ENCODE measurements around the gene SDS.

SDS gene, protein sequence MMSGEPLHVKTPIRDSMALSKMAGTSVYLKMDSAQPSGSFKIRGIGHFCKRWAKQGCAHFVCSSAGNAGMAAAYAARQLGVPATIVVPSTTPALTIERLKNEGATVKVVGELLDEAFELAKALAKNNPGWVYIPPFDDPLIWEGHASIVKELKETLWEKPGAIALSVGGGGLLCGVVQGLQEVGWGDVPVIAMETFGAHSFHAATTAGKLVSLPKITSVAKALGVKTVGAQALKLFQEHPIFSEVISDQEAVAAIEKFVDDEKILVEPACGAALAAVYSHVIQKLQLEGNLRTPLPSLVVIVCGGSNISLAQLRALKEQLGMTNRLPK

DNA sequence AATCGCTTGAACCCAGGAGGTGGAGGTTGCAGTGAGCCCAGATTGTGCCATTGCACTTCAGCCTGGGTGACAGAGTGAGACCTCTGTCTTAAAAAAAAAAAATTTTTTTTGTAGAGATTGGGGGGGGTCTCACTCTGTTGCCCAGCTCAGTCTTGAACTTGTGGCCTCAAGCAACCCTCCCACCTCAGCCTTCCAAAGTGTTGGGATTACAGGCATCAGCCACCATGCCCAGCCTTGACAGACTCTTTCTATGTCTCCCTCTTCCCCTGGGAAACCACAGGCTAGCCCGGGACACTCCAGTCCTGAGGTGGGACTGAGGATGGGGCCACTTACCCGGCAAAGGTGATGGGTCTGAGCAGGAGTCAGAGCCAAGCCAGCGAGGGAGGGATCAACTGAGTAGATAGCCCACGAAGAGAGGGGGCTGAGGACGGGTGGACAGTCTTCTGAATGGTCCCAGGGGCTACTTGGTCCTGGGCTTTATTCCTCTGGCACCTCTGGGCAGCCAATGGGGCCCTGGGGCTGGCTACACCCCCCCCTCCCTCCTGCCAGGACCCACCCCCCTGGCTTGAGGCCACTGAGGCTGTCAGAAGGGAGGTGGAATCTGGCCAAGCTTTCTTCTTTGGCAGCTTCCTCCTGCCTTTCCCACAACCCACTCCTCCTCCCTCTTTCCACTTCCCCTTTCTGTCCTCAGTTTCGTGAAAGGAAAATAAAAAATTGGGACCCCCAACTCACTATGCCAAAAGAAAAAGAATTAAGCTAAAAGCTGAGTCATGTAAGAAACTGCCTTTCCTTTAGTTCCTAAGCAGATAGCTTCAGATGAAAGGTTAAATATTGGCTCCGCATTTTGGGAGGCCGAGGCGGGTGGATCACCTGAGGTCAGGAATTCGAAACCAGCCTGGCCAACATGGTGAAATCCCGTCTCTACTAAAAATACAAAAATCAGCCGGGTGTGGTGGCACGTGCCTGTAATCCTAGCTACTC, at the start of gene SDS:
SDS (minus strand) TSS at position 453 of the 981 bp plus-strand sequence. CDS start 4,179 bp downstream, outside the sequence.
- no peak for DNase-seq (ENCODE audit: low read depth in 2 of 2)

DNA sequence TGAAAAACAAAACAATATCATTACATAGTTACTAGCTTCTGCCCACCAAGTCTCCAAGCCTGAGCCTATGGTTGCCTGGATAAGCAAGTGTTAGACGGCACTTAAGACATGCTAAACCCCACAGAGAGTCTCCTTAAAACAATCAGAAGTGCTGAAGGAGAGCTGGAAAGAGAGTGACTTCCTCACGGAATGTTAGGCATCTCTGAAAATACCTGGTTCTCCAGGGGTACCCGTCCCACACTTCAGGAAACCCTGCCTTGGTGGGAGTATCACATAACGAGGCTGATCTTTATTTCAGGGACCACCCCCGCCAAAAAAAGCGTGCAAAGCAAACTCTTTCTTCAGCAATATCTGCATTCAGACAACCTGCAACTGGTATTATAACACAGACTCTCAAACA, 49.6 kb upstream of the SDS start:
- no peak for DNase-seq (ENCODE audit: low read depth in 2 of 2)

DNA sequence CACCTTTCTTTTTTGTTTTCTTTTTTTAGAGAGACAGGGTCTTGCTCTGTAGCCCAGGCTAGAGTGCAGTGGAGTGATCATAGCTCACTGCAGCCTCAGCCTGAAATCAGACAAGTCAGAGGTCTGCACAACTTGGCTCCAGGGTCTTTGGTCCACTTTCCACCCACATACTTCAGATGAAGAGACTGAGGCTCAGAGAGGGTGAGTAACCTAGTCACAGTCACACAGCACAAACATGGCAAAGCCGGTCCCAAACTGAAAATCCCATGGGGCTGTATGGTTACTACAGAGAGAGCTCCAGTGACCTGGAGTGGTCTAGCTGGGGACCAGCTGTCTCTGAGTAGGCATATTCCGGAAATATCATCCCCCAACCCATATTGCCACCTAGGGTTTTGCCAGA, 48.8 kb upstream of the SDS start:
- no peak for DNase-seq (ENCODE audit: low read depth in 2 of 2)

DNA sequence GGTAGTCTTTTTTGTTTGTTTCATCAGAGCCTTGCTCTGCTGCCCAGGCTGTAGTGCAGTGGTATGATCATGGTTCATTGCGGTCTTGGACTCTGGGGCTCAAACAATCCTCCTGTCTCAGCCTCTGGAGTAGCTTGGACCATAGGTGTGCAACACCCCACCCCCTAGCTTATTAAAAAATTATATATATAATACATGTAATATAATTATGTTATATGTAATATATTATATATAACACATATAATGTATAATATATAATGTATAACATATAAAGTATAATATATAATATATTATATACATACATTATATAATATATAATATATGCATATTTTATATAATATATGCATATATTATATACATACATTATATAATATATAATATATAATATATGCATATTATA, 46.2 kb upstream of the SDS start:
- no peak for DNase-seq (ENCODE audit: low read depth in 2 of 2)

DNA sequence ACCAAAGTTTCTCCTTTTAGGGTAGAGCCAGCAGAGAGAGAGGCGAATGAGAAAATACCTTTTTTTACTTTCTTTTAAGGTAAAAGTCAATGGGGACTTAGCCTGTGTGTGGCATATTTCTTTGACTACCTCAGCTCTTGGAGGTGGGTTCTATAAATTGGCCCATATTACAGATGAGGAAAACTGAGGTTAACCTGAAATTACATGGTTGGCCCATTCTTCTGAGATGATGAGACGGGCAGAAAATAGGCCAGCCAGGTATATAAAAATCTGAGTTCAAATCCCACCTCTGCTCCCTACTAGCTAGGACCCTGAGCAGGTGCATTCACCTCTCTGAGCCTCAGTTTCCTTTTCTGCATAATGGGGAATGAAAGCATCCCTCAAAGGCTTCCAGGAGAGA, 45.6 kb upstream of the SDS start:
- no peak for DNase-seq (ENCODE audit: low read depth in 2 of 2)

DNA sequence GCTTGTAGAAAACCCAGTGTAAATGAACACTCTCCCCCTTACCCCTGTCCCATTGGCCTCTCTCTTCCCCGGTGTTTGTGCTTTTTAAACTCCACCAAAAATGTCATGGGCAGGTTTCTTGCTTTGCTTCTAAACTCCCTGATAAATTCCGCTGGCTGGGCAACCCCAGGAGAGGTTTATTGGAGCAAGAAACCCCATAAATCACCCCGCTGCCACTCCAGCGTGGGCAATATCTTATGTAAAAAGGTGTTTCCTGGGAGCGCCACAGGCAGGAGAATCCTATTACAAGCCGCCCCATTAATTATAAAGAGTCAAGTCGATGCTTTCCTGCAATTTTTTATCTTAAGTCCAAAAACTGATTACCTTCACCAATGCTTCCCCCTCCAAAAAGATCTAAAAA, 45.2 kb upstream of the SDS start:
- no peak for DNase-seq (ENCODE audit: low read depth in 2 of 2)

DNA sequence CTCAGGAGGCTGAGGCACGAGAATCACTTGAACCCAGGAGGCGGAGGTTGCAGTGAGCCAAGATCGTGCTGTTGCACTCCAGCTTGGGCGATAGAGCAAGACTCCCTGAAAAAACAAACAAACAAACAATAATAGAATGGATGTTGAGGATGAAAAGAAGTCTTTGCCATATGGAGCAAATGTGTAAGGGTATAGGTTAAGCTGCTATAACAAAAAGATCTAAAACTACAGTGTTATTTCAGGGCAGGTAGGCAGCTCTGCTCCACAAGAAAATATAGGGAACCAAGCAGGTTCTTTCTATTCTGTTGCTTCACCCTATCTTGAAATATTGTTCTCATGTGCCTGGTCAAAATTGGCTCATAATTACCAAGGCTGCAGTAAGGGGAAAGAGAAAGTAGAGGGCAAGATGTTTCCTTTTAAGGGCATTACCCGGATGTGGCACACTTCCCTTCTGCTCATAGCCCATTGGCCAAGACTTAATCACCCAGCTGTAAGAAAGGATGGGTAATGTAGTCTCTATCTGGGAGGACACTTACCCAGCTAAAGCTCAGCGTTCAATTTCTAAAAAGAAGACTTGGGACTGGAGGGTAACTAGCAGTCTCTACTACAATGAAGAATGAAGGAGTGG, 42.0 kb upstream of the SDS start:
- no peak for DNase-seq (ENCODE audit: low read depth in 2 of 2)

DNA sequence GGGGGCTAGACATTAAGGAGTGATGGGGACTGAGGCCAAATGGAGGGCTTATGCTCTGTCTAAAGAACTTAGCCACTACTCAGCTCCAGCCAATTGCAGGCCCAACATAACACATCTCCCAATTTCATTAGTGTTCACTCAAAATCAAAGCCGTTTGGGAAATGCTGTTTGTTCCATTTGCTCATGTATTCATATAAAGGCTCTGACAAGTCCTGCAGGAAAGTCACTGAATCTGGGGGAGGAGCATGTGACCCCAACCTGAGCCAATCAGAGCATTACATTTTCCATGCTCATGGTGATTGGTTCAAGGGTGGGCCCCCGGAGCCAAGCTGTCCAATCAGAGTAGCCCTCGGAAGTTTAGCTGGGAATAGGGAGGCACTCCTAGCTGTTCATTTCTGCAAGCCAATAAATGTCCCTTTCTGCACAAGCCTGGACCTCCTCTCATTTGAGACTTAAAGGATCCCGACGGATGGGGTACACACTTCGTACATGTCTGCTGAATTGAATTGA, 39.4 kb upstream of the SDS start:
- DNase-seq (ENCODE audit: low read depth in 2 of 2), result no peak

DNA sequence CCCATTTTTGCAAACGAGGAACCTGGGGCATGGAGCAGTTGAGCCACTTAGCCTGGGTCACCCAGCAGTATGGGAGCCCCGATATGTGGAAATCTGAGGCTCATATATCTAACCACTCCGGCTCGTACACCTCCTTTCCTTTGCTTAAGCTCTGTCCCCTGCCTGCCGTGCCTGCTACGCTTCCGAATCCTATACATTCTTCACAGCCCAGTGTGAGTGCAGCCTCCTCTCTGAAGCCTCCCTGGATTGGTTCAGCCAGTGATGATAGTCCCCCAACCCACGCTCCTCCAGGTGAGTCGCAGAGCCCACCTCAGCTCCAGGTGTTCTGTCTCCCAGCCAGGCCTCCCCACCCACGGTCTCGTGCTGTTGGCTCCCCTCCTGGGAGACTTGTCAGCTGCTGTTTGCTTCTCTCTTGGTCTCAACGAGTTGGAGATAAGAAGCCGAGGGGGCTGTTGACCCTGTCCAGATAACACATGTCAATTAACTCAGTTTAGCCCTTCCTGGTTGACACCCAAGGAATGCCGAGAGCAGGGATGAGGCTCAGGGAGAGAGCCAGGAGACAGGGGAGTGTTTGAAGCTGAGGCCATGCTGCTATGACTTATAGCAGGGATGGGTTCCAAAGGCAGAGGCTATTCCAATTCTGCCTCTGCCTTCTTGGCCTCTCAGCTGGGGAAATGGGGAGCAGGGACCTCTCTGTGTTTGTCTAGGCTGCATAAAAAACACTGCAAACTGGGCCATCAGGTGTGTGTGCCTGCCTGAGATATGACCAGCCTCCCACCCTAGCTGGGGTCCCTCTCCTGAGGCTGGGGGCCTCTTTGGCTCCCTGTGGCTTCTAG, 37.5 kb upstream of the SDS start:
- no peak for DNase-seq (ENCODE audit: low read depth in 2 of 2)

DNA sequence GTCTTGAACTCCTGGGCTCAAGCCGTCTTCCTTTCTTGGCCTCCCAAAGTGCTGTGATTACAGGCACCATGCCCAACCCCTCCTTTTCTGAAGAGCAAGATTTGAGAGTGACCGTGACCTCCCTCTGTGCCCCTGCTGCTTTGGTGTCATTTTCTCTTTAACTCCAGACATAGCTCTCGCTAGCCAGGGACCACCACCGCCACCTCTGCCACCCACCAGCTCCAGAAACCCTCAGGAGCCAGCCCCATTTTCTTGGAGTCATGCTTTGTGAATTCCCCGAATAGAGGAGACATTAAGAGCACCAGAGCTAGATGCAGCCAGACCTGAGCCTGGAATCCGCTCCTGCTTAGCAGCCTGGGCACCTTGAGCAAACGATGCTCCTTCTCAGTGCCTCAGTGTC, 36.6 kb upstream of the SDS start:
- no peak for DNase-seq (ENCODE audit: low read depth in 2 of 2)

DNA sequence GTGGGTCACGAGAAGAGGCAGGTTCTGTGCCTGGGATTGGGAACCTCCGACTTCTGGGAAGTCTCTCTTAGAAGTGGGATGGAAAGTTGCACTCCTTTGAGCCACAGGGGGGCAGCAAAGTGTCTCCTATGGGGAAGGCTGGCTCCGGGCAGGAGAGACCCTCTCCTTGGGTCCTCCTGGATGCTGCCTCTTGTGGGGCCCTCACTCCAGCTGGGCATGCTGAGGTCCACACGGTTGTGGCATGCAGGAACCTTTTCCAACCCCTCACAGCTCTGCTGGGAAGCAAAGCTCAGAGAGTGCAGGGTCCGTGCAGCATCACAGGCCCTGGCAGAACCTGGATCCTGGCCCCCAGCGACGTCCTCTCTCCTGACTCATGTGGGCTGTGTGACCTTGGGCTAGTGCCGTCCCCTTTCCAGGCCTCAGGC, 35.9 kb upstream of the SDS start:
- no peak for DNase-seq (ENCODE audit: low read depth in 2 of 2)

DNA sequence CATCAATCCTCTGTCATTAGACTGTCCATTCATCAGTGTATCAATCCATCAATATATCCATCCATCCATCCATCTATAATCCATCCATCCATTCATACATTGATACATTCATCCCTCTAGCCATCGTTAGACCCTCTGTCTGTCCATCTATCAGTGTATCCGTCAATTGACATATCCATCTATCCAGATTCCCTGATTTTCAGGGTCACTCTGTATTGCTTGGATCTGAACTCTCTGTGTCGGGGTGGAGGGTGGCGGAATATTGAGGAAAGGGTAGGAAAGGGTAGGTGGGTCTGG, 35.6 kb upstream of the SDS start:
- no peak for DNase-seq (ENCODE audit: low read depth in 2 of 2)

DNA sequence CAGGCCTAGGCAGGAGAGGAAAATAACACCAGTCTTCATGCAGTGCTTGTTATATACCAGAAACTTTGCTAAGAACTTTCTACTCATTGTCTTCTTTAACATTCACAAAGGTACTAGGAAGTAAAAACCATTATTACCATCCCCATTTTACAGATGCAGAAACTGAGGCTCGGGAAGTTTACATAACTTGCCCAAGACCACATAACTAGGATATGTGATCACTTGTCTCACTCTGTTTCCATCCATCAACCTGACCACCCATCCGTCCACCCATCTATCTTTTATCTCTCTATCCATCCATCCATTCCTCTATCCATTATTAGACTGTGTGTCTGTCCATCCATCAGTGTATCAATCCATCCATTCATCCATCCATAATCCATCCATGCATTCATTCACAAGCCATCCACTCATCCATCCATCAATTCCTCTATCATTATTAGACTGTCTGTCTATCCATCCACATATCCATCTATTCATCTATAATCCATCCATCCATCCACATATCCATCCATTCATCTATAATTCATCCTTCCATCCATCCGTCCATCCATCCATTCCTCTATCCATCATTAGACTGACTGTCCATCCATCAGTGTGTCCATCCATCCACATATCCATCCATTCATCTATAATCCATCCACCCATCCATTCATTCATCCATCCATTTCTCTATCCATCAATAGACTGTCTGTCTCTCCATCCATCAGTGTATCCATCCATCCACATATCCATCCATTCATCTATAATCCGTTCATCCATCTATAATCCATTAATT, 35.0 kb upstream of the SDS start:
- no peak for DNase-seq (ENCODE audit: low read depth in 2 of 2)

DNA sequence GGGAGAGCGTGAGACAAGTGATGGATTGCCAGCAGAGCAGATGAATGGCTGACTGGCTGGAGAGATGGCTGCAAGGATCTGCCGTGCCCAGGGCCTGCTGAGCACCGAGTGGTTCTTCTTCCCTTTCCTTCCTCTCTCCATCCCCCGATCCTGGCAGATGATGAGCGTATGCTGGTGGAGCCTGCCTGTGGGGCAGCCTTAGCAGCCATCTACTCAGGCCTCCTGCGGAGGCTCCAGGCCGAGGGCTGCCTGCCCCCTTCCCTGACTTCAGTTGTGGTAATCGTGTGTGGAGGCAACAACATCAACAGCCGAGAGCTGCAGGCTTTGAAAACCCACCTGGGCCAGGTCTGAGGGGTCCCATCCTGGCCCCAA, 34.0 kb upstream of the SDS start:
- DNase-seq (ENCODE audit: low read depth in 2 of 2), result no peak

DNA sequence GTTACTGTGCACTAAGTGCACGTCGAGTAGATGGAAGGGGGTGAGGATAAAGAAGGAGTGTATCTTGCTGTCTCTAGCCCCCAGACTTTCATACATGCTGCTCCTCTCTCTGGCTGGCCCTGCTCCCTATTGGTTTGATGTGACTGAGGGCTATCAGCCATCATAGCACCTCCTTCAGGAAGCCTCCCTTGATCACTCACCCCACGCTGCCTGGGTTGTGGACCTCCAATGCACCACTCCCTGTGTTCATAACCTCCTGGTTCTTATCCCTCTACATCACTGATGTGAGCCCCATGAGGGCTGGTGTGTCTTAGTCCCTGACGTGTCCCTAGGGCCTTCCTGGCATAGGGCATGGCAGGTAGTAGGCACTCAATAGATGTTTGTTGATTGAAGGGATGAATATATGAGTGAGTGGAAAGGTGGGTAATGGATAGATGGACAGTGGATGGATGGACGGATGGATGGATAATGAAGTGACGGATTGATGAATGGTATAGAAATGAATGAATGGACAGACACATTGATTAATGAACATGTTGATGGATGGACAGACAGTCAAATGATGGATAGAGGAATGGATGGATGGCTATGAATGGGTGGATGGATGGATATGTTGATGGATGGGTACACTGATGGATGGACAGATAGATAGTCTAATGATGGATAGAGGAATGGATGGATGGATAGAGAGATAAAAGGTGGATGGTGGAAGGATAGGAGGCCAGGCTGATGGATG, 33.5 kb upstream of the SDS start:
- no peak for DNase-seq (ENCODE audit: low read depth in 2 of 2)

DNA sequence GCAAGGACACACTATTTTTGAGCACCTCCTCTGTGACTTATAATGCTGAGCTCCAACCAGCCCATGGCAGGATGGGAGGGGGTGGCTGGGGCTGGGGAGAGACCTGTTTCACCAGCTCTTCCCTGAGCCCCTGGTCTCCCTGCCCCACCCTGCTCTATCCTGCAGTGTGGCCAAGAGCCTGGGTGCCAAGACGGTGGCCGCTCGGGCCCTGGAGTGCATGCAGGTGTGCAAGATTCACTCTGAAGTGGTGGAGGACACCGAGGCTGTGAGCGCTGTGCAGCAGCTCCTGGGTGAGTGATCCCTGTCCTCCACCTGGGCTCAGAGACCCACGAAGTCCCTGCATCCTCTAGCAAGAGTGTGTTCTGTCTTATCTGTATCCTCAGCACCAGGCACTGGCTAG, 32.9 kb upstream of the SDS start:
- no peak for DNase-seq (ENCODE audit: low read depth in 2 of 2)

DNA sequence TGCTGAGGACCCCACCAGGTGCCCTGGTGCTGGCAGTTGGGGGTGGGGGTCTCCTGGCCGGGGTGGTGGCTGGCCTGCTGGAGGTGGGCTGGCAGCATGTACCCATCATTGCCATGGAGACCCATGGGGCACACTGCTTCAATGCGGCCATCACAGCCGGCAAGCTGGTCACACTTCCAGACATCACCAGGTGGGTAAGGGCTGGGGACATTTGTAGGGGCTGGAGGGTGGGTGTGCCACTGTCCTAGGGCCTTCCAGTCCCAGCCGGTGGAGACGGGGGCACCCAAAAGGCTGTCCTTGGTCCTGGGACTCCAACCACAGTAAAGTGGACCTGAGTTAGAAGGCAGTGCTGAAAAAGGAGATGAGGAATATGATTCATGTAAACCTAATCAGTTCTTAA, 31.7 kb upstream of the SDS start:
- DNase-seq (ENCODE audit: low read depth in 2 of 2), result no peak

DNA sequence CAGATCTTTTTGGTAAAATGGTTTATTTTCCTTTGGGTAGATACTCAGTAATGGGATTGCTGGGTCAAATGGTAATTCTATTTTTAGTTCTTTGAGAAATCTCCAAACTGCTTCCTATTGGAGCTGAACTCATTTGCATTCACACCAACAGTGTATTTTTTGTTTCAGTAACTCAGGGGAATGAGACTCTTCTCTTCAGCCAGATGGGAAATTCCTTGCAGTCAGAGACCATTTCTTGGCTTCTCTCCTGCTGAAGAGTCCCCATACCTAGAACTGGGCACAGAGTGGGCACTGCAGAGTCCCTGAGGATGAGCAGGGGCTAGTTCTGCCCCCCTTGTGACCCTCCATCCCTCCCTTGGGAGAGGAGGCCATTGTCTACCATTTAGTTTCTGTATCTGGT, 29.3 kb upstream of the SDS start:
- no peak for DNase-seq (ENCODE audit: low read depth in 2 of 2)

DNA sequence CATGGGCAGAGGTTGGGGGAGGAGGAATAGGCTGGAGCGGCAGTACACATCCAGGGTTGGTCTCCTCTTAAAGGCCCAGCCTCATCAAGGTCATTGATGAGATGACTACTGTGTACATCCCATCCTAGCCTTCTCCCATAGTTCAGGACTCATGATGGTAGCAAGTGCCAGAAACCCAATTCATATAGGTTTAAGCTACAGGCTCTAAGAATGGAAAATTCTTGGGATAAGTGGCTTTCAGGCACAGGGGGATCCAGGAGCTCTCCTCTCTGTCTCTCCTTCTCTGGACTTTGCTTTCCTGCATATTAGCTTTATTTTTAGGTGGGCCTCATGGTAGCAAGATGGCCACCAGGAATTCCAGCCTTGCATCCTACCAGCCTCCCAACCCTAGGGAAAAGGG, 24.8 kb upstream of the SDS start:
- DNase-seq (ENCODE audit: low read depth in 2 of 2), result no peak

DNA sequence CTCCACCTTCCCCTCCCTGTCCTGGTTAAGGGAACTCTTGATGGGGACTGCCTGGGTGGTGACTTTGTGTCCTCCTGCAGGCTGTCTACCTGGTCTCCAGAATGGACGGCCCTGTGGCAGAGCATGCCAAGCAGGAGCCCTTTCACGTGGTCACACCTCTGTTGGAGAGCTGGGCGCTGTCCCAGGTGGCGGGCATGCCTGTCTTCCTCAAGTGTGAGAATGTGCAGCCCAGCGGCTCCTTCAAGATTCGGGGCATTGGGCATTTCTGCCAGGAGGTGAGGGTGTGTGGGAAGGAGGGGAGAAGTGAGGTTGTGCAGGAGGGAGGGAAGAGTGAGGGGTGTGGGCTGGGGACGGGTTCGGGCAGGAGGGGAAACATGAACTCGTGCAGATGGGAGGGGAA, 24.2 kb upstream of the SDS start:
- DNase-seq (ENCODE audit: low read depth in 2 of 2), result no peak

All from activated CD4-positive, alpha-beta T cell treated with anti-CD3 and anti-CD28 coated beads for 24 hours (primary cell).